ENCODE data around the gene MUC4.
"Not testable (repeated sequence)": the region's sequence is repeated elsewhere in the genome, so short reads cannot be mapped to it uniquely, and the experiment has no call there.

Gene MUC4

GRCh38 chr3:195738274-195739044 is 73.3 kb downstream of the MUC4 start:
- Histone ChIP-seq H3K4me3 (ENCODE audit: low read length) (no peak overlapping the region), H3K9me2 (replicated peaks; ENCODE audit: control insufficient read depth, low read length) (no peaks in the 10 kb centered on the region), H3K79me2 (ENCODE audit: control insufficient read depth, low read length) (no peaks in the 10 kb centered on the region), H3K4me2 (ENCODE audit: low read length) (no peak overlapping the region), H3K27me3 (ENCODE audit: control insufficient read depth, low read length) (no peaks in the 10 kb centered on the region), H3K36me3 (ENCODE audit: control insufficient read depth, low read length) (no peaks in the 10 kb centered on the region), H4K20me1 (ENCODE audit: control insufficient read depth, insufficient read depth, low read depth, low read length) (no peaks in the 10 kb centered on the region), H3K9me3 (ENCODE audit: control insufficient read depth, insufficient read depth, low read length) (no peaks in the 10 kb centered on the region), H3F3A (ENCODE audit: control insufficient read depth, insufficient read depth) (no peaks in the 10 kb centered on the region), H3K27ac (ENCODE audit: low read depth, low read length) (no peak overlapping the region), H3K4me1 (ENCODE audit: control insufficient read depth, low read length) (no peaks in the 10 kb centered on the region)
- TF ChIP-seq, protein P1, sequence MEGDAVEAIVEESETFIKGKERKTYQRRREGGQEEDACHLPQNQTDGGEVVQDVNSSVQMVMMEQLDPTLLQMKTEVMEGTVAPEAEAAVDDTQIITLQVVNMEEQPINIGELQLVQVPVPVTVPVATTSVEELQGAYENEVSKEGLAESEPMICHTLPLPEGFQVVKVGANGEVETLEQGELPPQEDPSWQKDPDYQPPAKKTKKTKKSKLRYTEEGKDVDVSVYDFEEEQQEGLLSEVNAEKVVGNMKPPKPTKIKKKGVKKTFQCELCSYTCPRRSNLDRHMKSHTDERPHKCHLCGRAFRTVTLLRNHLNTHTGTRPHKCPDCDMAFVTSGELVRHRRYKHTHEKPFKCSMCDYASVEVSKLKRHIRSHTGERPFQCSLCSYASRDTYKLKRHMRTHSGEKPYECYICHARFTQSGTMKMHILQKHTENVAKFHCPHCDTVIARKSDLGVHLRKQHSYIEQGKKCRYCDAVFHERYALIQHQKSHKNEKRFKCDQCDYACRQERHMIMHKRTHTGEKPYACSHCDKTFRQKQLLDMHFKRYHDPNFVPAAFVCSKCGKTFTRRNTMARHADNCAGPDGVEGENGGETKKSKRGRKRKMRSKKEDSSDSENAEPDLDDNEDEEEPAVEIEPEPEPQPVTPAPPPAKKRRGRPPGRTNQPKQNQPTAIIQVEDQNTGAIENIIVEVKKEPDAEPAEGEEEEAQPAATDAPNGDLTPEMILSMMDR (IDR thresholded peaks at IDR 0.05; ENCODE audit: low read depth, low read length, poor library complexity, severe bottlenecking): no peak
- no peak for TF ChIP-seq EZH2phosphoT487 (IDR thresholded peaks at IDR 0.05; ENCODE audit: borderline replicate concordance, low read length)

- not testable (repeated sequence) for H3K4me2 ChIP-seq (ENCODE audit: low read length); H3K27ac ChIP-seq (ENCODE audit: low read depth, low read length); H3K4me1 ChIP-seq (ENCODE audit: control insufficient read depth, low read length); H3K9me2 ChIP-seq (replicated peaks; ENCODE audit: control insufficient read depth, low read length); H3F3A ChIP-seq (ENCODE audit: control insufficient read depth, insufficient read depth); H3K27me3 ChIP-seq (ENCODE audit: control insufficient read depth, low read length); H3K4me3 ChIP-seq (ENCODE audit: low read length); H3K9me3 ChIP-seq (ENCODE audit: control insufficient read depth, insufficient read depth, low read length); H3K79me2 ChIP-seq (ENCODE audit: control insufficient read depth, low read length); H4K20me1 ChIP-seq (ENCODE audit: control insufficient read depth, insufficient read depth, low read depth, low read length); H3K36me3 ChIP-seq (ENCODE audit: control insufficient read depth, low read length)
Measured at GRCh38 chr3:195737782-195738181, 73.9 kb downstream of the MUC4 start.

- TF ChIP-seq, protein P1 (IDR thresholded peaks at IDR 0.05; ENCODE audit: low read depth, low read length, poor library complexity, severe bottlenecking): no peak
- TF ChIP-seq EZH2phosphoT487 (IDR thresholded peaks at IDR 0.05; ENCODE audit: borderline replicate concordance, low read length): no peak
- no peaks in the 10 kb centered on the region for H4K20me1 ChIP-seq (ENCODE audit: control insufficient read depth, insufficient read depth, low read depth, low read length)
- no peaks in the 10 kb centered on the region for H3F3A ChIP-seq (ENCODE audit: control insufficient read depth, insufficient read depth)
- no peaks in the 10 kb centered on the region for H3K4me1 ChIP-seq (ENCODE audit: control insufficient read depth, low read length)
- no peaks in the 10 kb centered on the region for H3K27me3 ChIP-seq (ENCODE audit: control insufficient read depth, low read length)
- no peaks in the 10 kb centered on the region for H3K9me2 ChIP-seq (replicated peaks; ENCODE audit: control insufficient read depth, low read length)
- no peak overlapping the region for H3K27ac ChIP-seq (ENCODE audit: low read depth, low read length)
- no peak overlapping the region for H3K4me3 ChIP-seq (ENCODE audit: low read length)
- H3K9me3 ChIP-seq (ENCODE audit: control insufficient read depth, insufficient read depth, low read length): no peaks in the 10 kb centered on the region
- H3K36me3 ChIP-seq (ENCODE audit: control insufficient read depth, low read length): no peaks in the 10 kb centered on the region
- no peaks in the 10 kb centered on the region for H3K79me2 ChIP-seq (ENCODE audit: control insufficient read depth, low read length)
- no peak overlapping the region for H3K4me2 ChIP-seq (ENCODE audit: low read length)
Measured at GRCh38 chr3:195736866-195737490, 74.8 kb downstream of the MUC4 start.

- Histone ChIP-seq H3K36me3 (ENCODE audit: control insufficient read depth, low read length) (no peaks in the 10 kb centered on the region), H3K9me2 (replicated peaks; ENCODE audit: control insufficient read depth, low read length) (no peaks in the 10 kb centered on the region), H3K4me1 (ENCODE audit: control insufficient read depth, low read length) (no peaks in the 10 kb centered on the region), H4K20me1 (ENCODE audit: control insufficient read depth, insufficient read depth, low read depth, low read length) (no peaks in the 10 kb centered on the region), H3K79me2 (ENCODE audit: control insufficient read depth, low read length) (no peaks in the 10 kb centered on the region), H3K27me3 (ENCODE audit: control insufficient read depth, low read length) (no peaks in the 10 kb centered on the region), H3K9me3 (ENCODE audit: control insufficient read depth, insufficient read depth, low read length) (no peaks in the 10 kb centered on the region), H3K27ac (ENCODE audit: low read depth, low read length) (no peak overlapping the region), H3F3A (ENCODE audit: control insufficient read depth, insufficient read depth) (no peaks in the 10 kb centered on the region), H3K4me2 (ENCODE audit: low read length) (no peak overlapping the region), H3K4me3 (ENCODE audit: low read length) (no peak overlapping the region)
- TF ChIP-seq, protein P1 (IDR thresholded peaks at IDR 0.05; ENCODE audit: low read depth, low read length, poor library complexity, severe bottlenecking): no peak
- no peak for TF ChIP-seq EZH2phosphoT487 (IDR thresholded peaks at IDR 0.05; ENCODE audit: borderline replicate concordance, low read length)
Measured at GRCh38 chr3:195735036-195735695, 76.6 kb downstream of the MUC4 start.
